Measurements from ENCODE around the gene AGR3. TPM values are rescaled to one million over a fixed set of nuclear protein-coding genes. Genes with fewer than 3 reads are reported as not detected.

The AGR3 gene
- total RNA-seq, result not detected in 2 replicates

DNA sequence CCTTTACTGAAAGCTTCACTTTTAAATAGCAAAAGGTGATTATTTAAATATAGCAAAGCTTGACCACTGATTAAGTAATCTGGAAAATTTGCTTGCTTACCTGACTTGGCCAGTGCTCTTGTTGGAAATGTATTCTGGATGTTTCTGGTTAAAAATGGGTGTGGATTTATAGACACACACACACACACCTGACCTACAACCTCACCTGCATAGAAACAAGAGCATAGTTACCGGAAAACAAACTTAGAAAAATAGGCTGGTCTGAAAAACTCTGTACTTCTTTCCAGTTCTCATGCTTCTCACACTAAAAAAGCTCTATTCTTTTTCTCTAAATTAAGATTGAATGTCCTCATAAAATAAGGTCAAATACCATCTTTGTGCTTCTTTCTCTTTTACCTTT, at the start of gene AGR3:
Gene AGR3, minus strand, starts transcription at position 140 of the 400 bp plus-strand sequence. CDS start 3,365 bp downstream, outside the sequence.
- peak; percentile 49 for DNase-seq (ENCODE audit: low read depth)

DNA sequence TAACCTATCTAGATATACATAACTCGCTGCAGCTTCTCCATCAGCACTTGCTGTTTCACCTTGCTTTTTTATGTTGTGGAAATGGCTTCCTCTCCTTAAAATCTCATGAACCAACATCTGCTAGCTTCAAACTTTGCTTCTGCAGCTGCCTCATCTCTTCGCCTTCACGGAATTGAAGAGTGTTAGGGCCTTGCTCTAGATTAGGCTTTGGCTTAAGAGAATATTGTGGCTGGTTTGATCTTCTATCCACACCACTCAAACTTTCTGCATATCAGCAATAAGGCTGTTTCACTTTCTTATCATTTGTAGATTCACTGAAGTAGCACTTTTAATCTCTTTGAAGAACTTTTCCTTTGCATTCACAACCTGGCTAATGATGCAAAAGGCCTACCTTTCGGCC, 49.2 kb upstream of the AGR3 start:
- DNase-seq (ENCODE audit: low read depth), result no peak
- Histone ChIP-seq H3K36me3 (ENCODE audit: control insufficient read depth, insufficient read depth, low read length) (no peaks in the 10 kb centered on the region), H3K4me3 (ENCODE audit: low read depth, low read length) (no peak overlapping the region), H3K27me3 (ENCODE audit: control insufficient read depth, insufficient read depth, low read length) (no peaks in the 10 kb centered on the region)
- FAIRE-seq, result no peak
- TF ChIP-seq CTCF (IDR thresholded peaks at IDR 0.05; ENCODE audit: insufficient read depth, low read length, severe bottlenecking), result no peak

More for the DNA sequence above, at the start of gene AGR3:
- no peaks in the 10 kb centered on the region for H3K36me3 ChIP-seq (ENCODE audit: control insufficient read depth, insufficient read depth, low read length)
- no peak within 1 kb of the TSS for H3K4me3 ChIP-seq (ENCODE audit: low read depth, low read length)
- no peak for FAIRE-seq
- no peaks in the 10 kb centered on the region for H3K27me3 ChIP-seq (ENCODE audit: control insufficient read depth, insufficient read depth, low read length)
- TF ChIP-seq CTCF (IDR thresholded peaks at IDR 0.05; ENCODE audit: insufficient read depth, low read length, severe bottlenecking), result no peak

DNA sequence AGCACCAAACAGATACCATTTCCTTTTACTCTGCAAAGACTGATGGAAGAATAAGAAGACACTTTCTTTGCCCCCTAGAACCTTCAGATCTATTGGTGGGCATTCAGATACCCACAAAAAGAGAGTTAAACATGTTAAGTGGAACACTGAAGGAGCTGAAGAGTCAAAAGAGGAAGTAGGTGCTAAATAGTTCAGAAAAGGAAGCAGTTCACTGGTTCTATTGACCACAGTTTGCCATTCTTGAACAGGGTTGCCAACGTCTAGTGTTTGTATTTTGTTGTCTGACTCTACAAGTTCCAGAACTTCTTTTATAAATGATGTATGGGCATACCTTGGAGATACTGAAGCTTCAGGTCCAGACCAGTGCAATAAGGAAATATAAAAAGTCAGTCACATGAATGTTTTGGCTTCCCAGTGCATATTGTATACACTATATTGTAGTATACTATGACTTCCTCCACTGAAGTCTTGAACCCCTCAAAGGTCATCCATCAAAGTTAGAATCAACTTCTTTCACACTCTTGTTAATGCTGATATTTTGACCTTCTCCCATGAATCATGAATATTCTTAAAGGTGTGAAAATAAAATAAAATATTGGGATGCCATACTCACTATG, 47.5 kb upstream of the AGR3 start:
- Histone ChIP-seq H3K36me3 (ENCODE audit: control insufficient read depth, insufficient read depth, low read length) (no peaks in the 10 kb centered on the region), H3K4me3 (ENCODE audit: low read depth, low read length) (no peak overlapping the region), H3K27me3 (ENCODE audit: control insufficient read depth, insufficient read depth, low read length) (no peaks in the 10 kb centered on the region)
- DNase-seq (ENCODE audit: low read depth) (no peak), FAIRE-seq (no peak)
- no peak for TF ChIP-seq CTCF (IDR thresholded peaks at IDR 0.05; ENCODE audit: insufficient read depth, low read length, severe bottlenecking)

DNA sequence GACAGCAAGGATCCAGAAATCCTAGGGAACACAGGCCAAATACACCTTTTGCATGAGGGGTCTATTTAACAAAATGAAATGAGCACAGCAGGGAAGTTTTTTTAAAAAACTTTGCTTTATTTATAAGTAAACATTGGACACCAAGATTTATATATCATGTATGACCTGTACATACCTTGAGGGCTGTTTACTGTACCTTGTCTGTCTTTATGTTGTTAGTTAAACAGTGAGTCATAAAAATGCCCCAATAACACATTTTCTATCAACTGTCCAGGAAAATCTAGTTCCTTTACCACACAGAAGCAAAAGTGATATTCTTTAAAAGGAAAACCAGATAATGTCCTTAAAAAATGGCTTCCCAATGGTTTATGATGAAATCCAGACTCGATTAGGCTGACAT, 45.1 kb upstream of the AGR3 start:
- H3K36me3 ChIP-seq (ENCODE audit: control insufficient read depth, insufficient read depth, low read length), result no peaks in the 10 kb centered on the region
- no peaks in the 10 kb centered on the region for H3K27me3 ChIP-seq (ENCODE audit: control insufficient read depth, insufficient read depth, low read length)
- FAIRE-seq (no peak), DNase-seq (ENCODE audit: low read depth) (peak; percentile 83)
- no peak for TF ChIP-seq CTCF (IDR thresholded peaks at IDR 0.05; ENCODE audit: insufficient read depth, low read length, severe bottlenecking)
- H3K4me3 ChIP-seq (ENCODE audit: low read depth, low read length), result no peak overlapping the region

- FAIRE-seq (no peak), DNase-seq (ENCODE audit: low read depth) (peak; percentile 52)
- Histone ChIP-seq H3K36me3 (ENCODE audit: control insufficient read depth, insufficient read depth, low read length) (no peaks in the 10 kb centered on the region), H3K27me3 (ENCODE audit: control insufficient read depth, insufficient read depth, low read length) (no peaks in the 10 kb centered on the region), H3K4me3 (ENCODE audit: low read depth, low read length) (no peak overlapping the region)
- TF ChIP-seq CTCF (IDR thresholded peaks at IDR 0.05; ENCODE audit: insufficient read depth, low read length, severe bottlenecking), result peak; percentile 73
Measured at GRCh38 chr7:16926283-16926682, 44.5 kb upstream of the AGR3 start.

DNA sequence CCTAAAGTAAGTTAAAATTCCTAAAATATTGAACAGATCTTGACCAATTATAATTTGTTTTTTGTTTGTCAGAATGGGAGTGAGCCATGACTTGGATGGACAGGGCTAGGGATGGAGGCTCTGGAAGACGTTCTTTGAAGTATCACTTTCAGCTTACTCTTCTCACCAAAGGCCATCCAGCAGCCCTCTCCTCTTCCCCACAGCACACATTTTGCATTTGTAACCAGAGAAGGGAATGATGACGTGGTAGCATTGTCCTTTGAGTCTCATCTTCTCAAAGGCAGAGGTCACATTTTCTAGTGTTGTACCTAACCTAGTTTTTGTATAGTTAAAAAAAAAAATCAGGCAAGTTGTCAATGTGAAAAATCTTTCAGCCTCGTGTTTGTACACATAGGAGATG, 43.8 kb upstream of the AGR3 start:
- Histone ChIP-seq H3K4me3 (ENCODE audit: low read depth, low read length) (no peak overlapping the region), H3K36me3 (ENCODE audit: control insufficient read depth, insufficient read depth, low read length) (no peaks in the 10 kb centered on the region), H3K27me3 (ENCODE audit: control insufficient read depth, insufficient read depth, low read length) (no peaks in the 10 kb centered on the region)
- no peak for FAIRE-seq
- no peak for DNase-seq (ENCODE audit: low read depth)
- TF ChIP-seq CTCF (IDR thresholded peaks at IDR 0.05; ENCODE audit: insufficient read depth, low read length, severe bottlenecking), result no peak

Data from bronchial epithelial cell (primary cell).